Breast epithelium (tissue), 3 donors: Measurements from ENCODE around the gene GPR158.

Experiments used
- CTCF ChIP-seq, 3 donors: fragments of 450-650 bp; IDR thresholded peaks; one replicate each; pipeline ENCODE4 v1.5.1; 2016 to 2017; ENCODE audit warnings: antibody characterized with exemption in 3 of 3, mild to moderate bottlenecking in 3 of 3, moderate library complexity in 3 of 3
- POLR2A ChIP-seq: fragments of 450-650 bp; IDR thresholded peaks from one replicate; pipeline ENCODE4 v1.6.1; 2016; ENCODE audit warnings: antibody characterized with exemption, mild to moderate bottlenecking, moderate library complexity
- POLR2AphosphoS5 ChIP-seq, 3 donors: sonication (generic); formaldehyde crosslinking; IDR thresholded peaks; one replicate each; pipeline ENCODE4 v1.6.1; 2017; ENCODE audit warnings: antibody characterized with exemption in 3 of 3

GRCh38 chr10:25162391-25162790 is 12.4 kb upstream of the GPR158 start:
- TF ChIP-seq POLR2A (no peak), CTCF (IDR thresholded peaks at IDR 0.05) (no peak), POLR2AphosphoS5 (IDR thresholded peaks at IDR 0.05) (no peak)
